ENCODE measurements around the gene GPR15LG. TPM values are rescaled to one million over a fixed set of nuclear protein-coding genes. Genes with fewer than 3 reads are reported as not detected.
"Not testable (repeated sequence)": the region's sequence is repeated elsewhere in the genome, so short reads cannot be mapped to it uniquely, and the experiment has no call there.

Gene GPR15LG
- total RNA-seq, 4 donors from 2014 or later = 132 to 352 (median 320) TPM

- Histone ChIP-seq H3K4me1 (peaks cover 13 to 76% (median 31%) of the 10 kb centered on the region in 3 donors), H3K4me3 (peak overlapping the region; percentile 11 to 53 (median 31)), H3K27ac (peak overlapping the region; percentile 84 to 90 (median 88))
- H3K9me3 ChIP-seq; H3K36me3 ChIP-seq; DNase-seq; H3K27me3 ChIP-seq; intact Hi-C loops (cut with DNase I): not testable (repeated sequence)
- WGBS, 2 donors = 37 to 51% methylated on average over 10 to 20 of the region's 21 CpGs
- TF ChIP-seq POLR2A (IDR thresholded peaks at IDR 0.05) = peak in 1 of 4 donors; percentile 29
Measured at GRCh38 chr10:84171700-84172466, 1.7 kb upstream of the GPR15LG start.

GRCh38 chr10:84172467-84173356, 889 bp upstream of the GPR15LG start:
- TF ChIP-seq POLR2A (IDR thresholded peaks at IDR 0.05) (no peak), CTCF (IDR thresholded peaks at IDR 0.05) (no peak)
- 69% methylated on average over 5 to 7 of the region's 9 CpGs for WGBS, 2 donors
- Histone ChIP-seq H3K27ac (peak overlapping the region; percentile 84 to 90 (median 88)), H3K27me3 (no peaks in the 10 kb centered on the region), H3K36me3 (peaks cover 0 to 11% (median 0%) of the 10 kb centered on the region in 3 donors), H3K4me1 (peaks cover 21 to 76% (median 32%) of the 10 kb centered on the region in 3 donors), H3K4me3 (no peak overlapping the region), H3K9me3 (no peaks in the 10 kb centered on the region)
- intact Hi-C loops (cut with DNase I) = no loop called here
- no peak for DNase-seq

- Histone ChIP-seq H3K27ac (peak overlapping the region in 3 of 4 donors; percentile 73 to 89 (median 86)), H3K9me3 (no peaks in the 10 kb centered on the region), H3K27me3 (no peaks in the 10 kb centered on the region), H3K4me3 (peak overlapping the region; percentile 31 to 53 (median 38)), H3K36me3 (peaks cover 0 to 13% (median 0%) of the 10 kb centered on the region in 3 donors), H3K4me1 (peaks cover 21 to 82% (median 35%) of the 10 kb centered on the region in 3 donors)
- TF ChIP-seq CTCF (IDR thresholded peaks at IDR 0.05) = no peak
- TF ChIP-seq POLR2A (IDR thresholded peaks at IDR 0.05) = no peak
- WGBS, 2 donors = 74 to 91% methylated on average over 6 of the region's 6 CpGs
- no peak for DNase-seq
- intact Hi-C loops (cut with DNase I) = no loop called here
Measured at GRCh38 chr10:84175436-84175835, 1.8 kb downstream of the GPR15LG start.

- TF ChIP-seq CTCF (IDR thresholded peaks at IDR 0.05) (no peak), POLR2A (IDR thresholded peaks at IDR 0.05) (no peak)
- intact Hi-C loops (cut with DNase I) = no loop called here
- WGBS, 2 donors = 43 to 55% methylated on average over 2 to 4 of the region's 4 CpGs
- H3K9me3 ChIP-seq = no peaks in the 10 kb centered on the region
- H3K4me1 ChIP-seq = peaks cover 21 to 90% (median 35%) of the 10 kb centered on the region in 3 donors
- peaks cover 0 to 13% (median 0%) of the 10 kb centered on the region in 3 donors for H3K36me3 ChIP-seq
- peak overlapping the region; percentile 18 to 89 (median 80) for H3K27ac ChIP-seq
- no peaks in the 10 kb centered on the region for H3K27me3 ChIP-seq
- DNase-seq = no peak
- H3K4me3 ChIP-seq = no peak overlapping the region
Measured at GRCh38 chr10:84176351-84176750, 2.8 kb downstream of the GPR15LG start.

- intact Hi-C loops (cut with DNase I) = no loop called here
- TF ChIP-seq POLR2A (IDR thresholded peaks at IDR 0.05) = no peak
- TF ChIP-seq CTCF (IDR thresholded peaks at IDR 0.05) = no peak
- H3K27ac ChIP-seq = peak overlapping the region; percentile 72 to 89 (median 80)
- 67 to 100% methylated on average over 2 to 3 of the region's 4 CpGs for WGBS, 2 donors
- no peak for DNase-seq
- peaks cover 0 to 13% (median 0%) of the 10 kb centered on the region in 3 donors for H3K36me3 ChIP-seq
- no peaks in the 10 kb centered on the region for H3K27me3 ChIP-seq
- no peaks in the 10 kb centered on the region for H3K9me3 ChIP-seq
- H3K4me3 ChIP-seq = no peak overlapping the region
- peaks cover 21 to 90% (median 35%) of the 10 kb centered on the region in 3 donors for H3K4me1 ChIP-seq
Measured at GRCh38 chr10:84176836-84177474, 3.4 kb downstream of the GPR15LG start.
